Lung (tissue), 12 donors: Measurements from ENCODE around the gene TIE1. TPM values are rescaled to one million over a fixed set of nuclear protein-coding genes. Genes with fewer than 3 reads are reported as not detected.
A peak's percentile ranks its signal among the peaks of the same experiment; 100 is the strongest.

ENCODE experiments used
- ATAC-seq: fragments of 200-7000 bp; cut with Tn5 transposase; one replicate; pipeline ENCODE4 v1.9.1; 2020; ENCODE audit warnings: moderate number of reproducible peaks; ENCODE audit not compliant: insufficient read depth, low FRiP score
- DNase-seq, 3 donors: peaks; one replicate each; pipeline ENCODE4 v3.0.0-alpha.2; 2013 to 2017
- H3K27ac ChIP-seq, 2 donors: one replicate each; pipeline ENCODE4 v1.5.1; 2013; ENCODE audit warnings: mild to moderate bottlenecking in 2 of 2, moderate library complexity in 2 of 2, control low read depth in 1 of 2, inconsistent platforms in 1 of 2, low read depth in 1 of 2, low read length in 1 of 2
- H3K27me3 ChIP-seq, 3 donors: one replicate each; pipeline ENCODE4 v1.5.1; 2013; ENCODE audit warnings: low read length in 2 of 3; ENCODE audit not compliant: control insufficient read depth in 3 of 3, insufficient read depth in 3 of 3
- H3K36me3 ChIP-seq, 4 donors: one replicate each; pipeline ENCODE4 v1.5.1; 2013; ENCODE audit warnings: low read length in 4 of 4, mild to moderate bottlenecking in 1 of 4, moderate library complexity in 1 of 4; ENCODE audit not compliant: control insufficient read depth in 4 of 4, insufficient read depth in 4 of 4
- H3K4me1 ChIP-seq, 5 donors: one replicate each; pipeline ENCODE4 v1.5.1; 2013; ENCODE audit warnings: low read length in 5 of 5, mild to moderate bottlenecking in 2 of 5, moderate library complexity in 1 of 5; ENCODE audit not compliant: control insufficient read depth in 5 of 5, insufficient read depth in 5 of 5
- H3K4me3 ChIP-seq: one replicate; pipeline ENCODE4 v1.5.1; 2013; ENCODE audit warnings: mild to moderate bottlenecking, control low read depth, moderate library complexity
- H3K9ac ChIP-seq, 2 donors: one replicate each; pipeline ENCODE4 v1.5.1; 2013; ENCODE audit warnings: low read length in 2 of 2, control low read depth in 1 of 2; ENCODE audit not compliant: insufficient read depth in 1 of 2
- H3K9me3 ChIP-seq, 4 donors: one replicate each; pipeline ENCODE4 v1.5.1; 2013; ENCODE audit warnings: low read length in 3 of 4, mild to moderate bottlenecking in 1 of 4, moderate library complexity in 1 of 4; ENCODE audit not compliant: control insufficient read depth in 4 of 4, insufficient read depth in 3 of 4
- CTCF ChIP-seq: IDR thresholded peaks from 2 replicates; pipeline ENCODE4 v1.5.1; 2012; ENCODE audit warnings: mild to moderate bottlenecking; ENCODE audit errors: control extremely low read depth, extremely low read depth
- WGBS, 2 donors: extraction: QIAGEN DNeasy Blood & Tissue Kit; methylation state at CpG; one replicate each; pipeline ENCODE4 v1.1.7; 2013; 5-methylcytosine and 5-hydroxymethylcytosine counted together
- polyA plus RNA-seq, 2 donors: library from polyadenylated mRNA; stranded (reverse); fragments of 200-250 nt; gene quantifications; one replicate each; pipeline ENCODE4 v1.2.1, GENCODE V29; 2013
- total RNA-seq, 2 donors: library from RNA; depleted of rRNA in 1 of 2; stranded (reverse); fragments of >200 nt in 1 of 2; gene quantifications; one replicate each; pipeline ENCODE4 v1.2.1, GENCODE V29; 2014 to 2021
- donor health status: control.
- donor health status: control.
- donor health status: Bipolar disorder and iron deficiency.
- donor health status: healthy.
- donor health status: DM: yes; HTN: yes; CAD: no.

Gene TIE1
- total and polyA plus RNA-seq, 4 donors = 20.5 to 133 (median 42.1) TPM

- ATAC-seq = no peak
- no peak for TF ChIP-seq CTCF
- no peaks in the 10 kb centered on the region for H3K27me3 ChIP-seq
- no peak overlapping the region for H3K4me3 ChIP-seq
- no peaks in the 10 kb centered on the region for H3K9me3 ChIP-seq
- H3K9ac ChIP-seq = no peak overlapping the region
- peaks cover 0 to 14% (median 10%) of the 10 kb centered on the region in 5 donors for H3K4me1 ChIP-seq
- DNase-seq = no peak
- WGBS, 2 donors = 88 to 93% methylated on average over 2 of the region's 2 CpGs
- H3K27ac ChIP-seq = no peak overlapping the region
- H3K36me3 ChIP-seq = no peaks in the 10 kb centered on the region
Observed at GRCh38 chr1:43293176-43293575, 7.6 kb upstream of the TIE1 start.

- TF ChIP-seq CTCF = no peak
- H3K27me3 ChIP-seq = no peaks in the 10 kb centered on the region
- H3K36me3 ChIP-seq = no peaks in the 10 kb centered on the region
- H3K27ac ChIP-seq = peak overlapping the region; percentile 26
- ATAC-seq (no peak), DNase-seq (no peak)
- peaks cover 0 to 14% (median 10%) of the 10 kb centered on the region in 5 donors for H3K4me1 ChIP-seq
- 80 to 83% methylated on average over 7 of the region's 7 CpGs for WGBS, 2 donors
- no peaks in the 10 kb centered on the region for H3K9me3 ChIP-seq
- no peak overlapping the region for H3K4me3 ChIP-seq
- no peak overlapping the region for H3K9ac ChIP-seq
Observed at GRCh38 chr1:43293896-43294760, 6.7 kb upstream of the TIE1 start.

- Histone ChIP-seq H3K36me3 (no peaks in the 10 kb centered on the region), H3K9me3 (no peaks in the 10 kb centered on the region), H3K27ac (peak overlapping the region; percentile 26), H3K9ac (no peak overlapping the region), H3K4me3 (no peak overlapping the region), H3K27me3 (no peaks in the 10 kb centered on the region), H3K4me1 (peaks cover 0 to 17% (median 14%) of the 10 kb centered on the region in 5 donors)
- ATAC-seq (no peak), DNase-seq (no peak)
- TF ChIP-seq CTCF = no peak
- 65 to 75% methylated on average over 8 of the region's 8 CpGs for WGBS, 2 donors
Observed at GRCh38 chr1:43294761-43295160, 6.0 kb upstream of the TIE1 start.
